Measurements from ENCODE around the gene U2SURP.

GRCh38 chr3:143070977-143071551 lies 69.7 kb downstream of the U2SURP start:
- no peak for TF ChIP-seq POLR2A (IDR thresholded peaks at IDR 0.05)
- TF ChIP-seq CTCF (IDR thresholded peaks at IDR 0.05): no peak
- TF ChIP-seq POLR2AphosphoS5 (IDR thresholded peaks at IDR 0.05): no peak

Measured in upper lobe of left lung (tissue), 4 donors.